Pancreas (tissue), 10 donors: ENCODE measurements around the gene ST3GAL4. TPM values are rescaled to one million over a fixed set of nuclear protein-coding genes. Genes with fewer than 3 reads are reported as not detected.

Source experiments
- ATAC-seq, 4 donors: fragments of 200-7000 bp; cut with Tn5 transposase; one replicate each; pipeline versions ENCODE4 v1.8.0 to v1.9.1; 2020; ENCODE audit warnings: mild to moderate bottlenecking in 4 of 4, moderate library complexity in 4 of 4
- DNase-seq, 6 donors: peaks; one replicate each; pipeline ENCODE4 v3.0.0-alpha.2; 2020
- FAIRE-seq: peaks from 2 replicates; lab custom pipeline; 2012; peaks lifted over from hg19 to GRCh38; lab: Jason Lieb, UNC
- H3K27ac ChIP-seq, 4 donors: fragments of 200-600 bp; sonication (generic); 1 replicate in 3 of 4; 2 replicates in 1 of 4; pipeline versions ENCODE4 v1.5.0 to v1.8.0; 2020
- H3K27me3 ChIP-seq, 4 donors: fragments of 200-600 bp; one replicate each; pipeline ENCODE4 v1.8.0; 2021
- H3K36me3 ChIP-seq, 3 donors: fragments of 200-600 bp; sonication (generic) in 1 of 3; one replicate each; pipeline versions ENCODE4 v1.5.0 to v1.8.0; 2020 to 2021
- H3K4me1 ChIP-seq, 3 donors: fragments of 200-600 bp; one replicate each; pipeline ENCODE4 v1.8.0; 2021
- H3K4me3 ChIP-seq, 4 donors: fragments of 200-600 bp; sonication (generic) in 2 of 4; one replicate each; pipeline versions ENCODE4 v1.5.0 to v1.8.0; 2020 to 2021
- H3K9me3 ChIP-seq, 4 donors: fragments of 200-600 bp; one replicate each; pipeline ENCODE4 v1.8.0; 2021
- CTCF ChIP-seq, 4 donors: fragments of 200-600 bp; sonication (generic) in 3 of 4; IDR thresholded peaks; one replicate each; pipeline versions ENCODE4 v1.5.0 to v1.8.0; 2021; ENCODE audit warnings: antibody characterized with exemption in 4 of 4
- WGBS, 2 donors: extraction: QIAGEN DNeasy Blood & Tissue Kit; methylation state at CpG; one replicate each; pipeline ENCODE4 v1.1.7; 2013; 5-methylcytosine and 5-hydroxymethylcytosine counted together
- intact Hi-C, 3 donors: fragments of 100-400 bp; cut with DNase I; formaldehyde crosslinking; loops; one replicate each; pipeline versions ENCODE4 v1.11.1 to v1.14.2; 2022
- polyA plus RNA-seq, 2 donors: library from polyadenylated mRNA; stranded (reverse); fragments of 200-250 nt; gene quantifications; one replicate each; pipeline ENCODE4 v1.2.3, GENCODE V29; 2013
- total RNA-seq, 6 donors: library from RNA; stranded (reverse); fragmentation: NEBNext Ultra II Directional in 4 of 6; extraction: Animal tissue kit (Norgen Biotek cat#: 25700) in 4 of 6; gene quantifications; one replicate each; pipeline versions ENCODE4 v1.2.1 to v1.2.4, GENCODE V29; 2021 to 2023
- donor health status: healthy with polysubstance abuse.
- donor health status: DM: no; HTN: no; CAD: no; lungs with moderate emphysema.
- donor health status: DM: no; HTN: no; CAD: no.
- donor health status: control.
- donor health status: control.
- donor health status: Bipolar disorder and iron deficiency.
- donor health status: DM: yes; HTN: yes; CAD: no.
- donor health status: DM: no; HTN: no; CAD: no.
- donor health status: DM: no; HTN: no; CAD: no.
- donor health status: DM: yes; HTN: yes; CAD: no.

The ST3GAL4 gene
- total and polyA plus RNA-seq, 8 donors: 2.6 to 12.9 (median 9.4) TPM

- Histone ChIP-seq H3K4me3 (no peak overlapping the region), H3K36me3 (no peaks in the 10 kb centered on the region), H3K27me3 (no peaks in the 10 kb centered on the region), H3K4me1 (peaks cover 0 to 3% (median 0%) of the 10 kb centered on the region in 3 donors), H3K27ac (no peak overlapping the region), H3K9me3 (no peaks in the 10 kb centered on the region)
- WGBS, 2 donors: 90 to 93% methylated on average over 5 of the region's 5 CpGs
- FAIRE-seq (no peak), DNase-seq (peak in 1 of 6 donors; percentile 15), ATAC-seq (no peak)
- intact Hi-C loops: loop anchor here in 1 of 3 donors (10.0 kb wide), 1 partner anchor 171 kb away; no protein-coding TSS in a partner anchor
- TF ChIP-seq CTCF (IDR thresholded peaks at IDR 0.05): no peak
Observed at GRCh38 chr11:126313826-126314225, 41.7 kb upstream of the ST3GAL4 start.

- Histone ChIP-seq H3K4me1 (no peaks in the 10 kb centered on the region), H3K27ac (peak overlapping the region in 1 of 4 donors; percentile 1), H3K36me3 (no peaks in the 10 kb centered on the region), H3K4me3 (no peak overlapping the region), H3K9me3 (no peaks in the 10 kb centered on the region), H3K27me3 (no peaks in the 10 kb centered on the region)
- no peak for TF ChIP-seq CTCF (IDR thresholded peaks at IDR 0.05)
- FAIRE-seq (no peak), DNase-seq (no peak), ATAC-seq (peak in 1 of 4 donors; percentile 7)
- 86 to 91% methylated on average over 1 of the region's 1 CpG for WGBS, 2 donors
- intact Hi-C loops: loop anchor here in 1 of 3 donors (10.0 kb wide), 1 partner anchor 167 kb away; no protein-coding TSS in a partner anchor
Observed at GRCh38 chr11:126317432-126317755, 38.1 kb upstream of the ST3GAL4 start.

- Histone ChIP-seq H3K4me1 (no peaks in the 10 kb centered on the region), H3K36me3 (no peaks in the 10 kb centered on the region), H3K27ac (peak overlapping the region in 2 of 4 donors; percentile 1 to 38), H3K27me3 (no peaks in the 10 kb centered on the region), H3K4me3 (no peak overlapping the region), H3K9me3 (no peaks in the 10 kb centered on the region)
- intact Hi-C loops: loop anchor here in 1 of 3 donors (10.0 kb wide), 1 partner anchor 167 kb away; no protein-coding TSS in a partner anchor
- WGBS, 2 donors: 79% methylated on average over 14 of the region's 14 CpGs
- DNase-seq: peak in 1 of 6 donors; percentile 48
- ATAC-seq: peak in 3 of 4 donors; percentile 60 to 76 (median 70)
- no peak for TF ChIP-seq CTCF (IDR thresholded peaks at IDR 0.05)
- FAIRE-seq: no peak
Observed at GRCh38 chr11:126317756-126318573, 37.5 kb upstream of the ST3GAL4 start.

- Histone ChIP-seq H3K4me3 (no peak overlapping the region), H3K4me1 (no peaks in the 10 kb centered on the region), H3K27ac (peak overlapping the region in 2 of 4 donors; percentile 19 to 38), H3K27me3 (no peaks in the 10 kb centered on the region), H3K36me3 (no peaks in the 10 kb centered on the region), H3K9me3 (no peaks in the 10 kb centered on the region)
- FAIRE-seq: no peak
- peak in 3 of 4 donors; percentile 67 to 86 (median 84) for ATAC-seq
- TF ChIP-seq CTCF (IDR thresholded peaks at IDR 0.05): no peak
- intact Hi-C loops: loop anchor here in 1 of 3 donors (10.0 kb wide), 1 partner anchor 166 kb away; no protein-coding TSS in a partner anchor
- DNase-seq: peak in 2 of 6 donors; percentile 15 to 40
- WGBS, 2 donors: 76 to 81% methylated on average over 9 of the region's 9 CpGs
Observed at GRCh38 chr11:126318574-126319373, 36.7 kb upstream of the ST3GAL4 start.
